ENCODE measurements around the gene OXCT1.
"Not testable (repeated sequence)": the region's sequence is repeated elsewhere in the genome, so short reads cannot be mapped to it uniquely, and the experiment has no call there.

Gene OXCT1

DNA sequence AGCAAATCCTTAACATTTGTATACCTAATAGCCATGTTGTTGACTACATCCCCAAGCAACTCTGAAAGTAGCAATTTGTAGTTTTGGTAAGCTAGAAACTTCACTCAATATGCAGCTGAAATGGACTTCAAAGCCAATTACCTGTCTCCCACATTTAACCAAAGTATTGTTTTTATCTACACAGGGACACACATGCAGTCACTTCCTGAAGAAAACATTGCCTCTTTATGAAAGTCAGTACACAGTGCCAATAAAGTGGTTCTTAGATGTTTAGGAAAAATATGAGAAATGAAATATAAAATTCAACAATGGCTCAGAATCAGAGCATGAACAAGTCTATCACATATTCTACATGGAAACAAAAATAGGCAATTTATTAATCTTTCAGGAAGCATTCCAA, 49.2 kb downstream of the OXCT1 start:
- DNase-seq, result no peak

DNA sequence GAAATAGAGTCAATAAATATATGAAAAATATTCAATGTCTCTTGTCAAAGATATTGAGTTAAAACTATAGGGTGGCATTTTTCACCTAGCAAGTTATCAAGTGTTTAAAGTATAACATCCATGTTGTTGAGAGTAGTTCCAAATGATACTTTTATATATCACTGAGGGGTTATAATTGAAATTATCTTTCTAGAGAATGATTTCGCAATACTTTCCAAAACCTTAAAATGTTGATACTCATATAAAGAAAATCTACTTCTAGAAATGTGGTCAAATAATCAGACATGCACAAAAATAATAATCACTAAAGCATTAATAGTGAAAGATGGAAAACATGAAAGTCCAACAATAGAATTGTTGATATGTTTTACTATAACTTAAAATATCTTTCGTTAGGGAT, 50.1 kb downstream of the OXCT1 start:
- DNase-seq, result no peak

DNA sequence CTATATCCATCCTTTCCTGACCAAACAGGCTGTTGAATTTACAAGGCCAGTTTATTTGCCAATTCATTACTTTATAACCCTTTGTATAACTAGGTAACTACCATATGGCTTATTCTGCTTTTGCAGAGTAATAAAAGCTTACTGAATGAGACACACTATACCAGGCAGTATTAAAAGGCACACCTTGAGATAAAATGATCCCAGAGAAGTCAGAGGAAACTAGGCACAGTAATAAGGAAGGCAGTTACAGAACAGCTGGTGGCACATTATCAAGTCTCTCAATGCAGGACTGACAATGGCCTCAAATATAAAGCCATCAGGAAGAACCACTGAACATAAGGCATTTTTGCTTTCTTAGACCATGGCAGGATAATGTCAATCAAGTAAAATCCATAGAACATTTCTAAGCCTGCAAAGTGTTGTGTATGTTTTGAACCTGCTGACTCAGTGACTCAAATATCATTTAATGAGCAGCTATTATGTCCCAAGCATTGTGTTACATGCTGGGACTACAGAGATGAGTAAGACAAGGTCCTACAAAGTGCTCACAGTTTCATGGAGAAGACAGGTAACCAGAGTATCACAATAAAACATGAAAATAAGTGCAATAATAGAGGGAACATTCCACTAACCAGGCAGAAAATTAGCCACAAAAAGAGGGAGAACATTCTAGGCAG, 52.5 kb downstream of the OXCT1 start:
- no peak for DNase-seq

DNA sequence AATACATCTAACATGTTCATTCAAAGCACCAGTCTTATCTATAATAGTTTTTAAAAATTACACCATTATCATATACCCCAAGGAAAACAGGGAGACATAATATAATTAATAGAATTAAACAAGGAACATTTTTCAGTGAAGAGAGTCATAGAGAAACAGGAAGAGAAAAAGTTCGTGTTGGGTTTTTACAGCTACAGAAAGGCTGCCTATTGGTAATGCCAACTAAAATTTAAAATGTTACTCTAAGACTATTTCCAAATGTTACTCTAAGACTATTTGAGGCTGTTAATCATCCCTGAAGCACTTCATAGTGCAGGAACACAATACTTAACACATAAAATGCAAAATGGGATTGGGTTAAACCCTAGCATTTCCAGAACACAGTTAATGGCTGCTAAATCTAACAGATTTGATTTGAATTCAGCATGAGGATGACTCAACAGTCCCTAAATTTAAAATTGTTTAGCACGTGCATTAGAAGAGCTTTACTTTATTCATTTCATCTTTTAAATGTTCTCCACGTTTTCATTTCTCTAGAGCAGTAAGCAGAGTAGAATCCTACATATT, 54.5 kb downstream of the OXCT1 start:
- DNase-seq, result no peak

DNA sequence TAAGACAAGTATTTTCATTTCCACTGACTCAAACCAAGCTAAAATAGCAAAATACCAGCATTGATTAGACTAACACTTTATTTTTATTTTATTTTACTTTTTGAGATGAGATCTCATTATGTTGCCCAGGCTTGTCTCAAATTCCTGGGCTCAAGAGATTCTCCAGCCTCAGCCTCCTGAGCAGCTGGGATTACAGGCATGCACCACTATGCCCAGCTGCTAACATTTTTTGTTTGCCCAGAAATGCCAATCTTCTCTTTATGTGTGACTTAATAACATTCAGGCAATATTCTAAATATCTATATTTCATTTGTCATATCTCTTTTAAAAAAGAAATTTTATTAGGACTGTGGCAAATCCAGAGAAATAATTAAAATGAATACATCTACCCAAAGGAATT, 55.0 kb downstream of the OXCT1 start:
- DNase-seq, result no peak

DNA sequence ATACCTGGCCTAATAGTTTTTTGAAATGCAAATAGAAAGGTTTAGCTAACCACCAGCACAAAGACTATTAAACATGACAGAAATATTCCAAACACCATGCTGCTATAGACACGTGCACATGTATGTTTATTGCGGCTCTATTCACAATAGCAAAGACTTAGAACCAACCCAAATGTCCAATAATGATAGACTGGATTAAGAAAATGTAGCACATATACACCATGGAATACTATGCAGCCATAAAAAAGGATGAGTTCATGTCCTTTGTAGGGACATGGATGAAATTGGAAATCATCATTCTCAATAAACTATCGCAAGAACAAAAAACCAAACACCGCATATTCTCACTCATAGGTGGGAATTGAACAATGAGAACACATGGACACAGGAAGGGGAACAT, 55.9 kb downstream of the OXCT1 start:
- DNase-seq, result not testable (repeated sequence)

DNA sequence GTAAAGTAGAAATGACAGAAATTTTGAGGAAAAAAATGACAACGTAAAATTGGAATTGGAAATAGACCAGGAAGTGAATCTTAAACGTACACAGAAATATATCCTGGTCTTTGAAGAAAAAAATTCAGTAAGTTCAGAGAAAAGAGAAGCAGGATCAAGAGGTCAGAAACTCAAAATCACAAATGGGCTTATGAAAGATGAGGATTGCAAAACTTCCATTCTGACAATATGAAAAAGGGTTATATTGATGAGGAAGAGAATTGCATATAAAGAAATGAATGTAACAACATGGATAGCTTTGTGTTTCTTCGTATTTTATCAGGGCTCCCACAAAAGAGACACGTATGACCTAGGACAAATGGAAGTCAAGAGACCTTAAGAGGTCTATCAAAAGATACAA, 58.1 kb downstream of the OXCT1 start:
- DNase-seq, result no peak

DNA sequence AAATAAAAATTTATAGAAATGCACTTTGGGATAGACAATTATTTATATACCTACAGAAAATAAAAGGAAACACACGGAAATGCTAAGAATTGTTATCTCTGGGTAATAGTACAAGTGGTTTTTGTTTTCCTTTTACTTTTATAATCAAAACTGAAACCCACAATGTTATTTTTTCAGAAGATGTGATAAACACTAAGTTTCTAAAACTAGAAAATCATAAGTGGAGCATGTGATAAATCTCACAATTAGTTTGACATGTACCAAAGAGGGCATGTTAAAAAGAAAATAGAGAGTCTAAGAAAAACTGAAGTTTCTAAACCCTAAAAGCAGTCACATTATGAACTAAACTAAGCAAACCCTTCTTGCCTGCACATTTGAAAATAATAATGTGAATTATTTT, 61.1 kb downstream of the OXCT1 start:
- DNase-seq, result no peak

DNA sequence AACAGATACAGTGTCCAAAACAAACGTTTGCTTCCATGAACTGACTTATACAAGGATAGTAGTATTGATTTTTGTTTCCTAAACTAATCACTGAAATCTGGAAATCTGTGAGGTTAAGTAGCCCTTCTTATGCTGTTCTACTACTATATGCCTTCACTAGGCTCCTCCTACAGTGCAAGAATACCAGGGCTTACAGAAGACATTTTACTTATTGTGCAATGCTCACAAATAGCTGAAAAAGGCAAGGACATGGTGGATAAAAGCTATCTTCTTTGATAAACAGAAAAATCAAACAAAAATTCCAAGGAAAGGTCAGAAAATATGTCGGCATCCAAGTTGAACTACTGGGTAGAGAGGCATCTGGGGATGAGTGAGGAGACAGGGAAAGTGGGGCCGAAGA, 61.9 kb downstream of the OXCT1 start:
- DNase-seq, result no peak

DNA sequence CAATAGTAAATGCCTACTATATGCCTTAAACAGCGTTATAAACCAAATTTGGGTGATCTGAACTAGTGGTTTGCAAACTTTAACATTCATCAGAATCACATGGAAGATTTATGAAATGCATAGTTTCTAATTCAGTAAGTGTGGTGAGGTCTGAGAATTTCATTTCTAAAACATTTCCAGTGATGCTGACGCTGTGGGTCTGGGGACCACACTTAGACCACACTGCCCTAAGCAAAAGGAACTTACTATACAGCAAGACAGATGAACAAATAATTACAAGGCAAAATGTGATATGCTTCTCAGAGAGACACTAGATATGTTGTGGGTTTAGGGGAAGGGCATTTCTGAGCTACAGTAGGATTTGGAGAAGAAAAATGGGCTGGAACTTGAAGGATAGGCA, 72.6 kb downstream of the OXCT1 start:
- DNase-seq, result no peak

DNA sequence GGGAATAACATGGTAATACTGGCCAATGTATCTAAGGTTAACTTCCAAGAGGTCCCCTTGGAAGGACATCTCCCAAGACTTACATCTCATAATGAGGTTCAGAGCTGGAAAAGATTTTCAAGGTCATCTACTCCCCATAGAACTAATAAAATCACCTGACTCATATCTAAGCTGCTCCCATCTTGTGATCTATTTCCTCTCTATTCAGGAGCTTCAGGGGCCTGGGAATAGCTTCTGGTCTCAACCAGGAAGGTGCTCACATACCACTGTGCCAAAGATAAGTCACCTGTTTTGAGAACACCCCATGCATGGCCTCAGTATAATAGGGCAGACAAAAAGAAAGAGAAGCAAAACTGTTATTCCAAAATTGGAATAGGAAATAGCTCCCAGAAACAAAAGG, 74.2 kb downstream of the OXCT1 start:
- no peak for DNase-seq

DNA sequence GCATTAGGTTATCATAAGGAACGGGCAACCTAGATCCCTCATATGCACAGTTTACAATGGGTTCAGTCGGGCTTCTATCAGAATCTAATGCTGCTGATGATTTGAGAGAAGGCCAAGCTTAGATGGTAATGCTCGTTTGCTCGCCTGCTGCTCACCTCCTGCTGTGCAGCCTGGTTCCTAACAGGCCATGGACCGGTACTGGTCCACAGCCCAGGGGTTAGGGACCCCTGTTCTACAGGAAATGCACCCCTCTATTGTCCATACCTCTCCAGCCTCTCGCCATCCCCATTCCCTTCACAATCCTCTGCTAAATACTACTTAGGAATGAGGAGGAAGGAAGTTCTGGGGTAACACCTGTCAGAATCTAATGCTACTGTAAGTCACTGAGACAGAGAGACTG, 75.1 kb downstream of the OXCT1 start:
- no peak for DNase-seq

DNA sequence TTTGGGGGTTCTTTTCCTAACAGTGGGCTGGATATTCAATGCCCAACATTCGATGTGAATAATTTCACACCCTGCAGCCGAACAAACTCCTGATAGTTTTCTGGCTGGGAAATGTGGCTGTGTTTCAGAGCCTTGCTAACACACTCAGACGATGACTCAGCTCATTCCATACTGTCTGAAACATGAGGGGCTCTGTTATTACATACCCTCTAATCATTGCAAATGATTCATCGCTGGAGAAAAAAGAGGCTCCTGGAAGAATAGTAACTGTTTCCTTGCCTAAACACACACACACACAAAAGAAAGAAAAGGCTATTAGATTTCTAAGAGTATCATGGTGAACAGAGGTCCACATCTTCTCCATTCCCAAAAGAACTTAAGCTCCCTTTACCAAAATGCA, 75.8 kb downstream of the OXCT1 start:
- no peak for DNase-seq

DNA sequence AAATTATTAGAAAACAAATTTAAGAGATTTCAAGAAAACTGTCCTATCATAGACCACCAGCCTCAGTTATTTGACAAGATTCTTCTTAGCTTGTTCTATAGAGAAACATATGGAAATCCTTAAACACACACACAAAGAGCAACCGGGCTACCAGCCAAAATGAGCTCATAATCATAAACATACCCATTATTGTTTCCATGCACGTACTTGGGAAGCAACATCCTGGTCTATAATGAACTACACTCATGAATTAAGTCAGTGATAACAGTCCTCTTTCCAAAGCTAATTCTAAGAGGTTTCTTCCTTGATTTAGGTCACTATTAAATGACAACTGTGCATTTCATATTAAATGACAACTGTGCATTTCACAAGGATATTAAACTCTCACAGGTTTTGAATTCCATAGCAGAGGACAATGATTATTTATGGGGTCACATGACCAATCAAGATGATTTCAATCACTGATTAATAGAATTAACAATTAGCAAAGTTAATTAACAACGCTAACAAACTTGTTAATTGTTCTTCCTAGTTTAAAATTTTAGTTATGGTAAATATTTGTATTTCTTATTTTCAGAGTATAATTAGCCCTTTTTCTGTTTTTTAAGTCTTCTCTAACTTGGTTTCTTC, 77.0 kb downstream of the OXCT1 start:
- DNase-seq, result no peak

DNA sequence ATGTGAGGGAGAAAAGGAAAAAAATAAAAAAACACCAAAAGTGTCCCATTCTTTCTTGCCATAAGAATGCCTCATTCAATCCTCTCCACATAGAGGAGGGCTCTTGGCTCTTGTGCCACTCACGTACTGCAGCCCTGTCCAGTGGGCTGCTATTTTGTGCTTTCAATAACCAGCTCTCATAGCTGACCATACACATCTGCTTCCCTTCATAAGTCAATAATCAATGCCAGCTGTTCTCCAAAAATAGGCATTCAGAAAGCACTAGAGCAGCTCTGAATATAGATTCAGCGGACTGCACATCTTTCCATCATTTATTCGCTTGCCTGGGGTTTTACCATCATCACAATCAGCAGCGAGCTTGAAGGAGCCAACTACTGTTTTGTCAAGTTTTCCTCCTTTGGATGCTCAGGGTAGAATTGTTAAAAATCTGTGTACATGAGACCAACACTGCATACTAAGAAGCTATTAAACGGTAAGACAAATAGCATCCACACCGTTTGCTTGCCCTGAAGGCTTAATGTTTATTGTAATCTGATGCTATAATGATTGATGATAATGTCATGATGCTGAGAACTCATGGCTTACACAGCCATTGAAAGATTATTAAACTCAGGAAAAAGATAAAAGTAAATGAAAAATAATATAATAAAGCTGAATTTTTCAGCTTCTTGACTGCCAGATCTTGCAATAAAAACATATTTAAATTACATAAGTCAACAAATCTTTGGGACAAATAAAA, 80.0 kb downstream of the OXCT1 start:
- no peak for DNase-seq

DNA sequence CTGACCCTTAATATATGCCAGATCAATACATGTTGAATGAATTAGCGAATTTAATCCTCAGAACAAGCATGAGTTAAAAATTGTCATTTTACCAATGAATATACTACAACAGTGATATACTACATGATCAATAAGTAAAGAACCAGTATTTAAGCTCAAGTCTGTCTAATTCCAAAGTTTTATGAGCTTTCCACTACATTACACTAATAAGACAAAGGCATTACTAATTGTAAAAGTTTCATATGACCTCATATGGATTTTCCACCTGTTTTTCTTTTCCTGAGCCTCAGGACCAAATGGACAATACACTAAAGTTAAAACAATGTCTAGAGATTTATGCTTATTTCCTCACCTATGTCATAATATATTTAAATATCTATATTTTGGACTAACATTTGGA, 80.8 kb downstream of the OXCT1 start:
- DNase-seq, result no peak

DNA sequence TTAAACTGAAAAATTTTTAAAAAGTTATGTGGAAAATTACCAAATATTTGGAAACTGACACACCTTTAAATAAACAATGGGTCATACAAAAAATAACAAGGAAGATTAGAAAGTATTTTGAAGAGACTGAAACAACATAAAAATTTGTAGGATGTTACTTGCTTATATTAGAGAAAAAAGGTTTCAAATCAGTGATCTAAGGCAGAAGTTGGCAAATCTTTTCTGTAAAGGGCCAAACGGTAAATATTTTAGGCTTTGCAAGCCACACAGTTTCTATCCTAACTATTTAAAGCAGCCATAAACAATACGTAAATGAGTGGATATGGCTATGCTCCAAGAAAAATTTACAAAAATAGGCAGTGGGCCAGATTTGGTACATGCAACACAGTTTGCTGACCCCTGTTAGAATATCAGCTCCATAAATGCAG, 81.3 kb downstream of the OXCT1 start:
- no peak for DNase-seq

DNA sequence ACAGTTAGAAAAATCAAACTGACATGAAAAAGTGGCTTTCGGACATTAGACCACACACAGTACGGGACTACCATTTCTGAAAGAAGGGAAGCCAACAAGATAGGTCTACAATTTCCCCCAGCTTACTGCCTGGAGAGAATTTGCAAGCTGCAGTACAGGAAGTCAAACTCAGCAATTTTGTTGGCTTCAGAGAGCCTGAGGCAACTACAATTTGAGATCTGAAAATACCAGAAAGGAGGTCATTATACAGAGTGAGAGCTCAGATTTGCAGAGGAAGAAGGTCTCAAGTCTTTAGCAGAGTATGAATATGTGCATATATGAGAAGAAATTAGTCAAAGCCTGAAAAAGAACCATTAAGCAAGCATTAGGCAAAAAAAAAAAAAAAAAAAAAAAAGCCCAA, 83.0 kb downstream of the OXCT1 start:
- no peak for DNase-seq

DNA sequence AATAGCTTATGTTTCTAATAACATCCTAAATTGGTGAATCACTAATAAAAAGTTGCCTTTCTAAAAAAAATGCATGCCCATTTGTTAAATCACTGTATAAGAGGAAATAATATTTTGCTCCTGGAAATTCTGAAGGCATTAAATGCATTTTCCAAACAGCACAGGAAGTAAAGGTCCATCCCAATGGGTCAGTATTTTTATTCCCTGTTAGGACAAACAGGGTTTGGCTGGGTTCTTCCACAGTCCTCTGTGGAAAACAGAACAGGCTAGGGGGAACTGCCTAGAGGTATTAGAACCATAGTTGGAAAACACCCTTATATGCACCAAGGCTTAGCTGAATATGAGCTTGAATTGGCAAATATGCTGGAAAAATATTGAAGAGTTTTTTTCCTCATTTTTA, 85.2 kb downstream of the OXCT1 start:
- no peak for DNase-seq

DNA sequence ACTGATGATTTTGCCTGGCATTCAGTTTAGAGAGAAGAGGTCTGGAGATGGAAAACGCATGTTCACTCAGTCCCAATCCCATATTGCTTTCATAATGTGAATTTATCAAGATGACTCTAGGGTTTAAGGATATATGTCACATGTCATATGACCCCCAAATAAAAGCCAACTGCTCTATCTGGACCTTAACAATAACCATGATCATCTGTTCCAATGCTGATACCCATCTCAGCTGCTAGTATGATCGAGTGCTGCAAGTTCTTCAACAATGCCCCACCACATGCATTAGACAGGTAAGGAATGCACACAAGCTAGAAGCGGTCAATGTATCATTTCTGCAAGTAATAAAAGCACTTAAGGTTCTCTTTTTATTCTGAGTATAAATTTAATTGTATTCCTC, 91.8 kb downstream of the OXCT1 start:
- no peak for DNase-seq

DNA sequence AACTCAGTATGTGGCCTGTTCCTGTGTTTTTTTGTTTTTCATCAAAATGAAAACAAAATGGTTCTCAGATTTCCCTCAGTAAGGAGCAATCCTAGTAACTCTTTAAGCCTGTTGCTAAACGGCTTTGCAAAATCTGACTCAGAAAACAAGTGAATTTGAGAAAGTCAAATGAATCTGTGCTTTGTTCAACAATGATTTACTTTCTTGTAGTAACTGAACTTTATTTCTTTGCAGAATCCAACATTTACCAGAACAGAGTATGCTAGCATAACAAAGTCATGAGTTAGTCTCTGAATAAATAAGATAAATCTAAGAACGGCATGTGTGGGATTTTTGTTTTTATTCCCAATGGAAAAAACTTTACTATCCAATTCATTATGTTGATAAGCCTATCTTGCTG, 93.8 kb downstream of the OXCT1 start:
- no peak for DNase-seq

DNA sequence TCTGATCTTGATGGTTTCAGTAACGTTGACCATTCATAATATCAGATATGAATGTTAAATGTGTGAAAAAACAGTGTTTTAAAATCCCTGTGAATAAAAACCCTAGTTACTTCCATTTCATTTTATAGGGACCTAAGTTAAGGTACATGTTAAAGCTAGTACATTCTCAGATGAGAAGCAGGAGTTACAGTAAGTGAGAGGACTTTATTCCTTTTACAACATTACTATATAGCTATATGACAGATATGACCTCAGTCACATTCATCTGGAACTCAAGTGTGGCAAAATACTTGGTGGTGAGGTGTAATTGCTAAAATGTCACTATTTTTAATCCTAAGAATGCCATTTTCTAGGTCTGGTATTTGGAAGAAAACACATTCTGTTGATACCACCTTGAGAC, 96.4 kb downstream of the OXCT1 start:
- no peak for DNase-seq

DNA sequence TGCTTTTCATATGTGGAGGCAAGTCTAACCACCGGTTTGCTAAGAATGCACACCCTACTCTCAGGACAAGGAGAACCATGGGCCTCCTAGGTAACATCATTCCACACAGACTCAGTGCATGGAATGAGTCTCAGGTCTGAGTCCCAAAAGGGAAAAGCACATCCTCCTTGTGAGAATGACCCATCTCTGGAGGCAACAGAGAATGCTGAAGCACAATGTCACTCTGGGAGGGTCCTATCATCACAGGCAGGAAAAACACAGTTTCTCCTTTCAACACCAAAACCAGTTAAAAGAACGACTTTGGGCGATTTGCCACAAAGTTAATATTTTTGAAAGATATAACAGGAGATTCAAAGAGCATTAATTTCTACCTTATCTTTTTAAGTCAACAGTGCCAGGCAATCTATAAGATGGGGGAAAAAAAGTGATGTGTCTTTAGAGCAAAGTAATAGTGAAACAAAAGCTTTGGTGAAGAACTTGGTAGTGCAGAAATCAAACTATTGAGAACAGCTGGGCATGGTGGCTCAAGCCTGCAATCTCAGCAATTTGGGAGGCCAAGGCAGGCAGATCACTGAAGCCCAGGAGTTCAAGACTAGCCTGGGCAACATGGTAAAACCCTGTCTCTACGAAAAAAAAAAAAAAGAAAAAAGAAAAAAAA, 97.3 kb downstream of the OXCT1 start:
- no peak for DNase-seq

DNA sequence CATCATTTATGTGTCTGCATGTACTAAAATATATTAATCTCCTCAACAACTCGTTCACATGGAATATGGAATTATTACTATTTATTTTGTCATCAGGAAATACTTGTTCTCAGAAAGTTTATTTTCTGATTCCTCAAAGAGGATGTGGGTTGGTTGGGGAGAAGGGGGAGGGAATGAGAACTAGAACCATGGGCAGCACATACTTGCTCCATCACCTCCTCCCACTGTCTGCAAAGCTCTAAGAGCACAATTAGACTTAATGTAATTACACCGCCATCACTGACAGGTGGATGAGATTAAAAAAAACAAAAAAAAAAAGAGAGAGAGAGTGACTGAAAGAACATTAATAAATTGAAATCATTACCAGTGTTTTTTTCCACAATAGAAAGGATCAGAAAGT, 98.2 kb downstream of the OXCT1 start:
- DNase-seq, result no peak
